Colonic mucosa (tissue), 4 donors: ENCODE results near the gene KIT. TPM values are rescaled to one million over a fixed set of nuclear protein-coding genes. Genes with fewer than 3 reads are reported as not detected.

Experiments
- DNase-seq: peaks from one replicate; pipeline ENCODE4 v3.0.0-alpha.2; 2020
- H3K27ac ChIP-seq: fragments of 200-600 bp; one replicate; pipeline ENCODE4 v1.8.0; 2021
- H3K27me3 ChIP-seq: fragments of 200-600 bp; one replicate; pipeline ENCODE4 v1.8.0; 2021
- H3K36me3 ChIP-seq: fragments of 200-600 bp; one replicate; pipeline ENCODE4 v1.8.0; 2021
- H3K4me1 ChIP-seq: fragments of 200-600 bp; one replicate; pipeline ENCODE4 v1.8.0; 2021; ENCODE audit warnings: mild to moderate bottlenecking
- H3K4me3 ChIP-seq: fragments of 200-600 bp; one replicate; pipeline ENCODE4 v1.8.0; 2021
- H3K9ac ChIP-seq, 2 donors: one replicate each; pipeline ENCODE4 v1.7.0; 2013; ENCODE audit warnings: control low read depth in 2 of 2, low read depth in 2 of 2, low read length in 2 of 2
- H3K9me3 ChIP-seq: fragments of 200-600 bp; one replicate; pipeline ENCODE4 v1.8.0; 2021
- CTCF ChIP-seq: fragments of 200-600 bp; IDR thresholded peaks from one replicate; pipeline ENCODE4 v1.8.0; 2022; ENCODE audit warnings: antibody characterized with exemption, mild to moderate bottlenecking
- intact Hi-C: fragments of 100-400 bp; cut with DNase I; formaldehyde crosslinking; loops from one replicate; pipeline ENCODE4 v1.14.1; 2022
- total RNA-seq, 2 donors: library from RNA; stranded (reverse); fragmentation: NEBNext Ultra II Directional in 1 of 2; extraction: Animal tissue kit (Norgen Biotek cat#: 25700) in 1 of 2; gene quantifications; one replicate each; pipeline ENCODE4 v1.2.1, GENCODE V29; 2021
- donor health status: healthy.
- donor health status: DM: no; HTN: no; CAD: no.
- donor health status: DM: no; HTN: no; CAD: no.

KIT gene
- total RNA-seq, 2 donors from 2014 or later: 9.3 to 10.0 TPM

GRCh38 chr4:54677416-54677815 lies 19.7 kb downstream of the KIT start:
- intact Hi-C loops: no loop called here
- no peak for TF ChIP-seq CTCF
- Histone ChIP-seq H3K4me3 (no peak overlapping the region), H3K9me3 (no peaks in the 10 kb centered on the region), H3K27ac (no peak overlapping the region), H3K27me3 (no peaks in the 10 kb centered on the region), H3K4me1 (no peaks in the 10 kb centered on the region), H3K36me3 (no peaks in the 10 kb centered on the region), H3K9ac (no peak overlapping the region)
- no peak for DNase-seq

- intact Hi-C loops: no loop called here
These were observed 20.3 kb downstream of the KIT start for GRCh38 chr4:54677853-54678650.

GRCh38 chr4:54678826-54679225 lies 21.1 kb downstream of the KIT start:
- DNase-seq: no peak
- Histone ChIP-seq H3K9ac (no peak overlapping the region), H3K36me3 (no peaks in the 10 kb centered on the region), H3K27ac (no peak overlapping the region), H3K9me3 (no peaks in the 10 kb centered on the region), H3K4me3 (no peak overlapping the region), H3K27me3 (no peaks in the 10 kb centered on the region), H3K4me1 (no peaks in the 10 kb centered on the region)
- intact Hi-C loops: no loop called here
- no peak for TF ChIP-seq CTCF

More at GRCh38 chr4:54677853-54678650, 20.3 kb downstream of the KIT start:
- TF ChIP-seq CTCF: no peak
- Histone ChIP-seq H3K27ac (no peak overlapping the region), H3K4me3 (no peak overlapping the region), H3K9ac (no peak overlapping the region), H3K4me1 (no peaks in the 10 kb centered on the region), H3K9me3 (no peaks in the 10 kb centered on the region), H3K36me3 (no peaks in the 10 kb centered on the region), H3K27me3 (no peaks in the 10 kb centered on the region)
- DNase-seq: no peak

- no peak for TF ChIP-seq CTCF
These were observed 22.1 kb downstream of the KIT start for GRCh38 chr4:54679813-54680212.

DNA sequence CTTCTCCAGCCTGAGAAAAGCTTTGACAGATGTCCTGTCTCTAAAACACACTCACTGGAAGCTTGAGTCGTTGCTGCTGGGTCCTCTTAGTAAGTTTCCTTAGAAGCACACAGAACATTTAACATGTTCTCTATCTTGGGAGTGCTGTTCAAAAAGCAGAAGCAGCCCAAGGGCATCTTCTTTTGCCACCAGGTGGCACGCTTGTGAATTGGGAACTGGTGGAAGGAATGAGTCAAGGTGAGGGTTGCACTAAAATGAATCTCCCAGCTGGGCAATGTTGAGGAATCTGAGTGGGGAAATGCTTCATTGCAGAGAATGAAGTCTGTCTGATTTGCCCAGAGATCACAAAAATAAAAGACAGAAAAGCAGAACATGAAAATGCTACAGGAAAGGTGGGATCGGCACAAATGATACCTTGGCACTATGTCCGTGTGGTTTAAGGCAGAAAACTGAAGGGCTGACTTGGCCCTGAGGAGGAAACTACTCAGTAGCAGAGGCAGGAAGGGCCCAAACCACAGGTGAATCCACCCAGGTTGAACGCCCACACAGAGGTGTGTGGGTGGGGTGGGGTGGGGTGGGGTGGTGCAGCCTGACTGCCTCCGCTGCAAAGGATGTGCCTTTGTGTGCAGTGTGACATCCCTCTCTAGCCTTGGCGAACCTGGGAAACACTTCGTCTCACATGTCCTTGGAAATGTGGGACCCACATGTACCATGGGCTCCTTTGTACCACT lies 26.0 kb downstream of the KIT start:
- H3K4me3 ChIP-seq: no peak overlapping the region
- no peak for DNase-seq
- no peak overlapping the region for H3K9ac ChIP-seq
- H3K27ac ChIP-seq: no peak overlapping the region
- no peaks in the 10 kb centered on the region for H3K36me3 ChIP-seq
- intact Hi-C loops: no loop called here
- peak; percentile 15 for TF ChIP-seq CTCF
- H3K27me3 ChIP-seq: no peaks in the 10 kb centered on the region
- no peaks in the 10 kb centered on the region for H3K4me1 ChIP-seq
- no peaks in the 10 kb centered on the region for H3K9me3 ChIP-seq

More at GRCh38 chr4:54679813-54680212, 22.1 kb downstream of the KIT start:
- DNase-seq: no peak
- H3K9me3 ChIP-seq: no peaks in the 10 kb centered on the region
- no peaks in the 10 kb centered on the region for H3K27me3 ChIP-seq
- H3K9ac ChIP-seq: no peak overlapping the region
- no peaks in the 10 kb centered on the region for H3K4me1 ChIP-seq
- intact Hi-C loops: no loop called here
- H3K36me3 ChIP-seq: no peaks in the 10 kb centered on the region
- no peak overlapping the region for H3K27ac ChIP-seq
- H3K4me3 ChIP-seq: no peak overlapping the region
